Gastroesophageal sphincter (tissue), 3 donors: ENCODE results near the gene PTPRK.

Experiments
- EP300 ChIP-seq: sonication (generic); formaldehyde crosslinking; IDR thresholded peaks from one replicate; pipeline ENCODE4 v1.6.1; 2017; ENCODE audit warnings: antibody characterized with exemption, mild to moderate bottlenecking
- POLR2A ChIP-seq, 2 donors: fragments of 450-650 bp; IDR thresholded peaks; one replicate each; pipeline ENCODE4 v1.6.1; 2017; ENCODE audit warnings: antibody characterized with exemption in 2 of 2, mild to moderate bottlenecking in 2 of 2, moderate library complexity in 1 of 2
- TF ChIP-seq, protein P1 (sequence below), 4 experiments: fragments of 200-600 bp in 2 of 4; fragments of 450-650 bp in 2 of 4; sonication (generic) in 1 of 4; IDR thresholded peaks; one replicate each; pipeline ENCODE4 v1.5.1; 2017 to 2019; ENCODE audit warnings: antibody characterized with exemption in 4 of 4, mild to moderate bottlenecking in 2 of 4, moderate library complexity in 2 of 4

DNA sequence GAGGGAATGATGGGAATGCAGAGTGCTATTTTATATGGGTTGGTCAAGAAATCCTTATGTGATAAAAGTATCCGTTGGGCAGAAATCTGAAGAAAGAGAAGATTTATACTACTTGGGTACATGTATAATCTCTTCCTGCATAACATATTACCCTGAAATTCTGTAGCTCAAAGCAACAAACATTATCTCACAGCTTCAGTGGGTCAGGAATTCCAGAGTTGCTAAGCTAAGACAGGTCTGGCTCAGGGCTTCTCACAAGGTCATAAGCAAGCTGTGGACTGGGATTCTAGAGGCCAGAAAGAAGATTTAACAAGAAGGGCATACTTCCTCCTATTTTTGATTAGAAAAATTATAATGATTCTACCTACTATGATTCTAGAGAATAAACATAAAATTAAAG is 447.0 kb downstream of the PTPRK start:
- no peak for TF ChIP-seq EP300
- no peak for TF ChIP-seq POLR2A (IDR thresholded peaks at IDR 0.05)
- TF ChIP-seq, protein P1, sequence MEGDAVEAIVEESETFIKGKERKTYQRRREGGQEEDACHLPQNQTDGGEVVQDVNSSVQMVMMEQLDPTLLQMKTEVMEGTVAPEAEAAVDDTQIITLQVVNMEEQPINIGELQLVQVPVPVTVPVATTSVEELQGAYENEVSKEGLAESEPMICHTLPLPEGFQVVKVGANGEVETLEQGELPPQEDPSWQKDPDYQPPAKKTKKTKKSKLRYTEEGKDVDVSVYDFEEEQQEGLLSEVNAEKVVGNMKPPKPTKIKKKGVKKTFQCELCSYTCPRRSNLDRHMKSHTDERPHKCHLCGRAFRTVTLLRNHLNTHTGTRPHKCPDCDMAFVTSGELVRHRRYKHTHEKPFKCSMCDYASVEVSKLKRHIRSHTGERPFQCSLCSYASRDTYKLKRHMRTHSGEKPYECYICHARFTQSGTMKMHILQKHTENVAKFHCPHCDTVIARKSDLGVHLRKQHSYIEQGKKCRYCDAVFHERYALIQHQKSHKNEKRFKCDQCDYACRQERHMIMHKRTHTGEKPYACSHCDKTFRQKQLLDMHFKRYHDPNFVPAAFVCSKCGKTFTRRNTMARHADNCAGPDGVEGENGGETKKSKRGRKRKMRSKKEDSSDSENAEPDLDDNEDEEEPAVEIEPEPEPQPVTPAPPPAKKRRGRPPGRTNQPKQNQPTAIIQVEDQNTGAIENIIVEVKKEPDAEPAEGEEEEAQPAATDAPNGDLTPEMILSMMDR (IDR thresholded peaks at IDR 0.05): no peak
